Adrenal gland (tissue), 12 donors: Measurements from ENCODE around the gene ERICH6B. TPM values are rescaled to one million over a fixed set of nuclear protein-coding genes. Genes with fewer than 3 reads are reported as not detected.

Experiments used
- DNase-seq, 7 donors: peaks; one replicate each; pipeline ENCODE4 v3.0.0-alpha.2; 2019 to 2020
- H3K27ac ChIP-seq, 5 donors: fragments of 200-600 bp; sonication (generic) in 4 of 5; 1 replicate in 3 of 5; 2 replicates in 2 of 5; pipeline versions ENCODE4 v1.5.1 to v1.8.0; 2016 to 2020; ENCODE audit warnings: mild to moderate bottlenecking in 1 of 5
- H3K27me3 ChIP-seq: fragments of 200-600 bp; 2 replicates; pipeline ENCODE4 v1.8.0; 2021
- H3K36me3 ChIP-seq, 2 donors: fragments of 200-600 bp; replicated peaks in 1 of 2; 1 replicate in 1 of 2; 2 replicates in 1 of 2; pipeline versions ENCODE4 v1.5.1 to v1.8.0; 2018 to 2022
- H3K4me1 ChIP-seq, 2 donors: fragments of 200-600 bp; replicated peaks in 1 of 2; 1 replicate in 1 of 2; 2 replicates in 1 of 2; pipeline versions ENCODE4 v1.5.1 to v1.8.0; 2018 to 2021
- H3K4me3 ChIP-seq, 4 donors: fragments of 200-600 bp; sonication (generic) in 3 of 4; one replicate each; pipeline ENCODE4 v1.5.1; 2016 to 2018
- H3K9me3 ChIP-seq, 3 donors: fragments of 200-600 bp; sonication (generic) in 1 of 3; replicated peaks in 1 of 3; 1 replicate in 2 of 3; 2 replicates in 1 of 3; pipeline versions ENCODE4 v1.5.1 to v1.8.0; 2016 to 2021
- CTCF ChIP-seq, 6 experiments: fragments of 450-650 bp in 4 of 6; fragments of 200-600 bp in 2 of 6; sonication (generic) in 1 of 6; IDR thresholded peaks; 1 replicate in 5 of 6; 2 replicates in 1 of 6; pipeline versions ENCODE4 v1.5.1 to v1.8.0; 2016 to 2021; ENCODE audit warnings: antibody characterized with exemption in 6 of 6, mild to moderate bottlenecking in 2 of 6, moderate library complexity in 1 of 6
- POLR2A ChIP-seq, 2 donors: fragments of 450-650 bp; IDR thresholded peaks; one replicate each; pipeline ENCODE4 v1.6.1; 2017; ENCODE audit warnings: antibody characterized with exemption in 2 of 2, mild to moderate bottlenecking in 2 of 2, moderate library complexity in 1 of 2
- WGBS, 4 donors: extraction: QIAGEN DNeasy Blood & Tissue Kit in 2 of 4; methylation state at CpG; one replicate each; pipeline versions ENCODE4 v1.1.5 to v1.1.7; 2013 to 2017; 5-methylcytosine and 5-hydroxymethylcytosine counted together
- intact Hi-C, 2 donors: fragments of 100-400 bp; cut with DNase I; formaldehyde crosslinking; loops; one replicate each; pipeline versions ENCODE4 v1.14.1 to v1.15.0; 2022 to 2023
- polyA plus RNA-seq, 3 donors: library from polyadenylated mRNA; stranded (reverse); fragments of 200-250 nt in 2 of 3; fragments of 350-450 nt in 1 of 3; fragmentation: Illumina TruSeq in 1 of 3; extraction: RNeasy Lipid Tissue Mini Kit (QIAGEN cat#74804) in 1 of 3; gene quantifications; one replicate each; pipeline ENCODE4 v1.2.3, GENCODE V29; 2013 to 2014
- total RNA-seq, 9 donors: library from RNA; depleted of rRNA in 4 of 9; stranded (reverse); fragments of >200 nt in 4 of 9; fragments of 120-200 nt in 1 of 9; fragmentation: NEBNext Ultra II Directional in 1 of 9; extraction: Animal tissue kit (Norgen Biotek cat#: 25700) in 1 of 9; gene quantifications; one replicate each; pipeline versions ENCODE4 v1.1.0 to v1.2.4, GENCODE V29; 2013 to 2023
- donor health status: healthy with polysubstance abuse.
- donor health status: Bipolar disorder and iron deficiency.
- donor health status: DM: yes; HTN: yes; CAD: no.
- donor health status: DM: no; HTN: no; CAD: no.
- donor health status: DM: no; HTN: no; CAD: no.
- donor health status: DM: yes; HTN: yes; CAD: no.

The ERICH6B gene
- total and polyA plus RNA-seq, 12 donors = 0.06 TPM; not detected in 11

DNA sequence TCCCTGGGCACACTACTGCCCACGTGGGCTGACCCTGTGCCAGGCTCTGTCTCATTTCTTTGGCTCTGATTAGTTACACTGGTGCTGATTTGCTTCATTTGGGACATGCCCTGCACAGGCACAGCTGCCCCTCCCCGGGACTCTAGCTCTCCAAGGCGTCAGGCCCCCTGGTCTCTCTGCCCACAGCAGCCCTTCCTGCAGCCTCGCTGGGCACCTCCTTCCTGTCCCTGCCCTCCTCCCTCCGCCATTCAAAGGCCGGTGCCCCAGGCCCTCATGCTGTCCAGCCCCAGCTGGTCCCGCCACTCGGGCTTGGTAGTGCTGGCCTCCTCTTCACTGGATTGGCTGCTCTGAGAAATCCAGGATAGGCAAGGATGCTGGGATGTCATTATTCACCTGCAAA lies 73.1 kb downstream of the ERICH6B start:
- Histone ChIP-seq H3K9me3 (no peaks in the 10 kb centered on the region), H3K27me3 (no peaks in the 10 kb centered on the region), H3K36me3 (no peaks in the 10 kb centered on the region), H3K4me1 (no peaks in the 10 kb centered on the region), H3K27ac (no peak overlapping the region), H3K4me3 (no peak overlapping the region)
- TF ChIP-seq CTCF (IDR thresholded peaks at IDR 0.05) (no peak), POLR2A (IDR thresholded peaks at IDR 0.05) (no peak)
- no peak for DNase-seq
- 77 to 90% (median 88%) methylated on average over 6 to 8 of the region's 8 CpGs for WGBS, 4 donors
- intact Hi-C loops = no loop called here

DNA sequence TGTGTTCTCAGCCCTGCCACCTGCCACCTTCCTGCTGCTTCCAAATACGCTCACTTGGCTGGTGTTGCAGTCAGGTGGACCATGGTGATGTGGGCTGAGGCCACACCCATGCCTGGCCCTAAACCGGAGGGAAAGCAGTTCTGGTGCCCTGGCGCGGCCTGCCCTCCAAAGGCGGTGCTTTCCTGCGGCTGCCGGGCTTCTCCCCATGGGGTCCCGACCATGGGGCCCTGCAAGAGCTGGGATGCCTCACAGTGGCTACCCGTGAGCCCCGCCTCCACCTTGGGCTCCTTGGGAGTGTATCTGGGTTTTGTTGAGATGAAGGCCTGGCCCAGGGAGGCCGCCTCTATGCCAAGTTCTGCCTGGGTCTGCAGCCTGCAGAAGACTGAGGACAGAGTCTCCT lies 73.7 kb downstream of the ERICH6B start:
- Histone ChIP-seq H3K27me3 (no peaks in the 10 kb centered on the region), H3K27ac (no peak overlapping the region), H3K9me3 (no peaks in the 10 kb centered on the region), H3K4me1 (no peaks in the 10 kb centered on the region), H3K36me3 (no peaks in the 10 kb centered on the region), H3K4me3 (no peak overlapping the region)
- intact Hi-C loops = no loop called here
- 92 to 98% (median 94%) methylated on average over 8 to 11 of the region's 11 CpGs for WGBS, 4 donors
- DNase-seq = no peak
- no peak for TF ChIP-seq POLR2A (IDR thresholded peaks at IDR 0.05)
- TF ChIP-seq CTCF (IDR thresholded peaks at IDR 0.05) = no peak

GRCh38 chr13:45540864-45541263 lies 74.7 kb downstream of the ERICH6B start:
- TF ChIP-seq CTCF (IDR thresholded peaks at IDR 0.05) (no peak), POLR2A (IDR thresholded peaks at IDR 0.05) (no peak)
- Histone ChIP-seq H3K27ac (no peak overlapping the region), H3K9me3 (no peaks in the 10 kb centered on the region), H3K27me3 (no peaks in the 10 kb centered on the region), H3K4me1 (no peaks in the 10 kb centered on the region), H3K36me3 (peaks cover 0 to 1% of the 10 kb centered on the region in 2 donors), H3K4me3 (no peak overlapping the region)
- intact Hi-C loops = no loop called here
- 92 to 95% (median 93%) methylated on average over 8 to 10 of the region's 10 CpGs for WGBS, 4 donors
- DNase-seq = no peak

- no peaks in the 10 kb centered on the region for H3K4me1 ChIP-seq
- TF ChIP-seq CTCF (IDR thresholded peaks at IDR 0.05) (no peak), POLR2A (IDR thresholded peaks at IDR 0.05) (no peak)
- no peaks in the 10 kb centered on the region for H3K27me3 ChIP-seq
- no peaks in the 10 kb centered on the region for H3K9me3 ChIP-seq
- H3K4me3 ChIP-seq = no peak overlapping the region
- peaks cover 0 to 8% of the 10 kb centered on the region in 2 donors for H3K36me3 ChIP-seq
- no peak for DNase-seq
- intact Hi-C loops = no loop called here
- no peak overlapping the region for H3K27ac ChIP-seq
- WGBS, 4 donors = 74 to 86% (median 78%) methylated on average over 3 to 6 of the region's 6 CpGs
These were observed 75.3 kb downstream of the ERICH6B start for GRCh38 chr13:45540195-45540594.
